ENCODE measurements around the gene HDAC4. TPM values are rescaled to one million over a fixed set of nuclear protein-coding genes. Genes with fewer than 3 reads are reported as not detected.

HDAC4 gene
- total and polyA plus RNA-seq, 2 donors from 2014 or later: 2.2 to 56.8 TPM

DNA sequence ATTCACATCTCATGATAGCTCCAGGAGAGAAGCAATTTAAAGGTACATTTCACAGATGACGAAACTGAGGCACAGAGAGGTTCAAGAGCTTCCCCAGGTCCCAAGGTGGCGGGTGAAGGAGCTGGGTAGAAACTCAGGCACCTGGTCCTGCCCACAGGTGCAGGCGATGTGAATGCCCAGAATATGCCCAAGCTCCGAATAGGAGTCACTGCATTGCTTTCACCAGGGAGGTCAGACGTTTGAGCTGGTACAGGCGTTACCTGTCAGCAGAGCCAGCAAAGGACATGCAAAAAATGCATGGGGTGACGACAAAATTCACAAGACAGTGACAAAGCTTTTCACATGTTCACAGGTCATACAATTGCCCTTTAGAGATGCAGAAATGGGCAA is 247.9 kb downstream of the HDAC4 start:
- H3K4me1 ChIP-seq (ENCODE audit: control insufficient read depth in 2 of 3, insufficient read depth in 2 of 3, low read depth in 1 of 3, low read length in 3 of 3): no peaks in the 10 kb centered on the region
- no peak overlapping the region for H3K9ac ChIP-seq (ENCODE audit: low read length in 3 of 3)
- TF ChIP-seq, protein P1, sequence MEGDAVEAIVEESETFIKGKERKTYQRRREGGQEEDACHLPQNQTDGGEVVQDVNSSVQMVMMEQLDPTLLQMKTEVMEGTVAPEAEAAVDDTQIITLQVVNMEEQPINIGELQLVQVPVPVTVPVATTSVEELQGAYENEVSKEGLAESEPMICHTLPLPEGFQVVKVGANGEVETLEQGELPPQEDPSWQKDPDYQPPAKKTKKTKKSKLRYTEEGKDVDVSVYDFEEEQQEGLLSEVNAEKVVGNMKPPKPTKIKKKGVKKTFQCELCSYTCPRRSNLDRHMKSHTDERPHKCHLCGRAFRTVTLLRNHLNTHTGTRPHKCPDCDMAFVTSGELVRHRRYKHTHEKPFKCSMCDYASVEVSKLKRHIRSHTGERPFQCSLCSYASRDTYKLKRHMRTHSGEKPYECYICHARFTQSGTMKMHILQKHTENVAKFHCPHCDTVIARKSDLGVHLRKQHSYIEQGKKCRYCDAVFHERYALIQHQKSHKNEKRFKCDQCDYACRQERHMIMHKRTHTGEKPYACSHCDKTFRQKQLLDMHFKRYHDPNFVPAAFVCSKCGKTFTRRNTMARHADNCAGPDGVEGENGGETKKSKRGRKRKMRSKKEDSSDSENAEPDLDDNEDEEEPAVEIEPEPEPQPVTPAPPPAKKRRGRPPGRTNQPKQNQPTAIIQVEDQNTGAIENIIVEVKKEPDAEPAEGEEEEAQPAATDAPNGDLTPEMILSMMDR (IDR thresholded peaks at IDR 0.05; ENCODE audit: borderline replicate concordance, extremely low read depth, insufficient read depth): no peak
- H3K27me3 ChIP-seq (ENCODE audit: control insufficient read depth, insufficient read depth, low read length): no peaks in the 10 kb centered on the region
- intact Hi-C loops (cut with DNase I): no loop called here
- no peak overlapping the region for H3K4me3 ChIP-seq (ENCODE audit: low read length in 3 of 3)
- peaks cover 0 to 14% (median 9%) of the 10 kb centered on the region in 3 donors for H3K36me3 ChIP-seq (ENCODE audit: control insufficient read depth in 2 of 3, insufficient read depth in 3 of 3, low read length in 3 of 3)
- peak in 1 of 5 donors; percentile 8 for DNase-seq
- no peak overlapping the region for H3K27ac ChIP-seq (ENCODE audit: low read depth in 2 of 2, low read length in 2 of 2)
- no peak for FAIRE-seq
- no peaks in the 10 kb centered on the region for H3K9me3 ChIP-seq (ENCODE audit: control insufficient read depth in 2 of 3, insufficient read depth in 1 of 3, low read length in 3 of 3)

- TF ChIP-seq, protein P1 (IDR thresholded peaks at IDR 0.05; ENCODE audit: borderline replicate concordance, extremely low read depth, insufficient read depth): no peak
- peak in 1 of 5 donors; percentile 65 for DNase-seq
- no peak overlapping the region for H3K9ac ChIP-seq (ENCODE audit: low read length in 3 of 3)
- intact Hi-C loops (cut with DNase I): no loop called here
- no peaks in the 10 kb centered on the region for H3K9me3 ChIP-seq (ENCODE audit: control insufficient read depth in 2 of 3, insufficient read depth in 1 of 3, low read length in 3 of 3)
- H3K27me3 ChIP-seq (ENCODE audit: control insufficient read depth, insufficient read depth, low read length): no peaks in the 10 kb centered on the region
- no peak for FAIRE-seq
- H3K4me3 ChIP-seq (ENCODE audit: low read length in 3 of 3): no peak overlapping the region
- H3K4me1 ChIP-seq (ENCODE audit: control insufficient read depth in 2 of 3, insufficient read depth in 2 of 3, low read depth in 1 of 3, low read length in 3 of 3): no peaks in the 10 kb centered on the region
- H3K36me3 ChIP-seq (ENCODE audit: control insufficient read depth in 2 of 3, insufficient read depth in 3 of 3, low read length in 3 of 3): peaks cover 0 to 14% (median 9%) of the 10 kb centered on the region in 3 donors
- H3K27ac ChIP-seq (ENCODE audit: low read depth in 2 of 2, low read length in 2 of 2): no peak overlapping the region
Measured at GRCh38 chr2:239152239-239152915, 248.4 kb downstream of the HDAC4 start.

- FAIRE-seq (no peak), DNase-seq (peak in 1 of 5 donors; percentile 45)
- H3K36me3 ChIP-seq (ENCODE audit: control insufficient read depth in 2 of 3, insufficient read depth in 3 of 3, low read length in 3 of 3): peaks cover 0 to 13% (median 9%) of the 10 kb centered on the region in 3 donors
- no peak overlapping the region for H3K9ac ChIP-seq (ENCODE audit: low read length in 3 of 3)
- intact Hi-C loops (cut with DNase I): no loop called here
- no peaks in the 10 kb centered on the region for H3K4me1 ChIP-seq (ENCODE audit: control insufficient read depth in 2 of 3, insufficient read depth in 2 of 3, low read depth in 1 of 3, low read length in 3 of 3)
- TF ChIP-seq, protein P1 (IDR thresholded peaks at IDR 0.05; ENCODE audit: borderline replicate concordance, extremely low read depth, insufficient read depth): no peak
- no peaks in the 10 kb centered on the region for H3K9me3 ChIP-seq (ENCODE audit: control insufficient read depth in 2 of 3, insufficient read depth in 1 of 3, low read length in 3 of 3)
- no peak overlapping the region for H3K27ac ChIP-seq (ENCODE audit: low read depth in 2 of 2, low read length in 2 of 2)
- no peaks in the 10 kb centered on the region for H3K27me3 ChIP-seq (ENCODE audit: control insufficient read depth, insufficient read depth, low read length)
- no peak overlapping the region for H3K4me3 ChIP-seq (ENCODE audit: low read length in 3 of 3)
Measured at GRCh38 chr2:239151201-239152131, 249.4 kb downstream of the HDAC4 start.
